Fibroblast of pulmonary artery (primary cell): ENCODE measurements around the gene TEKT1.
A peak's percentile ranks its signal among the peaks of the same experiment; 100 is the strongest.

Experiments
- DNase-seq: peaks from one replicate; pipeline ENCODE4 v3.0.0-alpha.2; 2010; ENCODE audit warnings: low read depth
- H3K4me3 ChIP-seq: replicated peaks from 2 replicates; pipeline ENCODE4 v1.5.1; 2011; ENCODE audit warnings: low read depth, mild to moderate bottlenecking, control low read depth, low read length, moderate library complexity
- TF ChIP-seq, protein P1 (sequence below): IDR thresholded peaks from 2 replicates; pipeline ENCODE4 v1.5.1; 2011; ENCODE audit warnings: mild to moderate bottlenecking, control low read depth, low read length, inconsistent platforms; ENCODE audit errors: missing control alignments

TEKT1 gene

DNA sequence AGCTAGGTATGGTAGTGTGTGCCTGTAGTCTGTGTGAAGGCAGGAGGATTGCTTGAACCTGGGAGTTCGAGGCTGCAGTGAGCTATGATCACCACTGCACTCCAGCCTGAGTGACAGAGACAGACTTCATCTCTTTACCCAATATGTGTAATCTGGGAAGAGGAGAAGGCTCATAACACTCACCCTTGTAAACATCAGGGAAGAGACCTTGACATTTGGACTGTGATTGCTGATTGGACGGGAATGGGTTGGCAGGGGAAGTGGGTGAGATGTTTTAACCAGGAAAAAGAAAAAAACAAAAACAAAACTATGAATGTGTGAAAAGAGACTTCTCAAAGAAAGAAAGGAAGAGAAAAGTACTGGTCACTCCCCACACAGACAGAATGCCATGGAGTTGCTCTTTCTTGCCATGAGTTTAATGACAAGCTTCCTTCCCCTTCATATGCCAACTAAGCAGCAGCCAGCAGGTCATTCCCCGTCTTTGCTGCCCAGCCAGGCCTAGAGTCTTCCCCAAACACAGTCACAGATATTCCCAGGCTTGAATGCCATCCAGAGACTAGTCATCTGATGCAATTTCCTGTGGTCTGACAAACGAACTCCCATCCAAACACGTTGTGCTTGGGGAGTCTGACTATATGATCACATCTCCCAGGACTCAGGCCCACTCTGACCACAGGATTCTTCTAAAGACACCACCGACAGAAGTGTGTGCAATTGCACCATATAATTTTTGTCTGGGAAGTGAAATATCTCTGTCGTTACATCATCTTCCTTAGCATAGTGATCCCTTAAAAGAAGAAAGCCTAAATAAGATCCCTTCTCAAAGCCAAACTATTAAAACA is 79.2 kb downstream of the TEKT1 start:
- peak; percentile 100 for DNase-seq
- H3K4me3 ChIP-seq, result no peak overlapping the region
- TF ChIP-seq, protein P1, sequence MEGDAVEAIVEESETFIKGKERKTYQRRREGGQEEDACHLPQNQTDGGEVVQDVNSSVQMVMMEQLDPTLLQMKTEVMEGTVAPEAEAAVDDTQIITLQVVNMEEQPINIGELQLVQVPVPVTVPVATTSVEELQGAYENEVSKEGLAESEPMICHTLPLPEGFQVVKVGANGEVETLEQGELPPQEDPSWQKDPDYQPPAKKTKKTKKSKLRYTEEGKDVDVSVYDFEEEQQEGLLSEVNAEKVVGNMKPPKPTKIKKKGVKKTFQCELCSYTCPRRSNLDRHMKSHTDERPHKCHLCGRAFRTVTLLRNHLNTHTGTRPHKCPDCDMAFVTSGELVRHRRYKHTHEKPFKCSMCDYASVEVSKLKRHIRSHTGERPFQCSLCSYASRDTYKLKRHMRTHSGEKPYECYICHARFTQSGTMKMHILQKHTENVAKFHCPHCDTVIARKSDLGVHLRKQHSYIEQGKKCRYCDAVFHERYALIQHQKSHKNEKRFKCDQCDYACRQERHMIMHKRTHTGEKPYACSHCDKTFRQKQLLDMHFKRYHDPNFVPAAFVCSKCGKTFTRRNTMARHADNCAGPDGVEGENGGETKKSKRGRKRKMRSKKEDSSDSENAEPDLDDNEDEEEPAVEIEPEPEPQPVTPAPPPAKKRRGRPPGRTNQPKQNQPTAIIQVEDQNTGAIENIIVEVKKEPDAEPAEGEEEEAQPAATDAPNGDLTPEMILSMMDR, result no peak

DNA sequence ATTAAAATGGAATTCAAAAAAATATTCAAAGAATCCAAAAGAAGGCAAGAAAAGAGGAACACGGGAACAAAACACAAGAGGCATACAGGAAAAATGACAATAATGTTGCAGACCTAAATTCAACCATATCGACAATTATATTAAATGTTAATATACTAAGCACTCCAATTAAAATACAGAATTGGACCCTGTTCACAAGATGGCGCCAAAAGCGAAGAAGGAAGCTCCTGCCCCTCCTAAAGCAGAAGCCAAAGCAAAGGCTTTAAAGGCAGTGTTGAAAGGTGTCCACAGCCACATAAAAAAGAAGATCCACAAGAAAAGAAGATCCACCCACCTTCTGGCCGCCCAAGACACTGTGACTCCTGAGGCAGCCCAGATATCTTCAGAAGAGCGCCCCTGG is 82.0 kb downstream of the TEKT1 start:
- peak; percentile 53 for DNase-seq
- no peak overlapping the region for H3K4me3 ChIP-seq
- TF ChIP-seq, protein P1, result peak; percentile 36

DNA sequence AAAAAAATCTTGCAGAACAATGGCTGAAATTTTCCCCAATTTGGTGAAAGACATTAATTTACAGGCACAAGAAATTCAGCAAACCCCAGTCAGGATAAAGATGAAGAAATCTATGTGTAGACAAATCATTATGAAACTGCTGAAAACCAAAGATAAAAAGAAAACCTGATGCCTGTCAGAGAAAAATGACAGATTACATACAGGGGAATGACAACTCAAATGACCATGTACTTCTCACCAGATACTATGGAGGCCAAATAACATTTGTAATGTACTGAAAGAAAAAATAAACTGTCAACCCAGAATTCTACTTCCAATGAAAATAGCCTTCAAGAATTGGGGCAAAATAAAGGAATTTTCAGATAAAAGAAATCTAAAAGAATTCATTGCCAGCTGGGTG is 82.9 kb downstream of the TEKT1 start:
- no peak overlapping the region for H3K4me3 ChIP-seq
- TF ChIP-seq, protein P1, result no peak
- no peak for DNase-seq
